Measurements from ENCODE around the gene FAM234B. TPM values are rescaled to one million over a fixed set of nuclear protein-coding genes. Genes with fewer than 3 reads are reported as not detected.

Gene FAM234B
- total RNA-seq, 1 donor from 2014 or later = 18.7 TPM

- Mint-ChIP-seq H3K27me3 (no peaks in the 10 kb centered on the region), H3K27ac (no peak overlapping the region), H3K4me1 (ENCODE audit: low read depth) (no peaks in the 10 kb centered on the region), H3K36me3 (ENCODE audit: insufficient read depth) (peaks cover 18% of the 10 kb centered on the region), H3K9me3 (ENCODE audit: low read depth) (no peaks in the 10 kb centered on the region), H3K4me3 (ENCODE audit: low read depth) (no peak overlapping the region)
- DNase-seq (ENCODE audit: low spot score, unreplicated experiment) = no peak
- no peak for TF ChIP-seq CTCF (IDR thresholded peaks at IDR 0.05; ENCODE audit: unreplicated experiment)
These were observed 17.2 kb downstream of the FAM234B start for GRCh38 chr12:13061377-13061776.

GRCh38 chr12:13062669-13063068 is 18.5 kb downstream of the FAM234B start:
- Mint-ChIP-seq H3K9me3 (ENCODE audit: low read depth) (no peaks in the 10 kb centered on the region), H3K4me3 (ENCODE audit: low read depth) (no peak overlapping the region), H3K4me1 (ENCODE audit: low read depth) (no peaks in the 10 kb centered on the region), H3K27ac (no peak overlapping the region), H3K27me3 (no peaks in the 10 kb centered on the region), H3K36me3 (ENCODE audit: insufficient read depth) (peaks cover 24% of the 10 kb centered on the region)
- no peak for DNase-seq (ENCODE audit: low spot score, unreplicated experiment)
- TF ChIP-seq CTCF (IDR thresholded peaks at IDR 0.05; ENCODE audit: unreplicated experiment) = no peak

- Mint-ChIP-seq H3K4me1 (ENCODE audit: low read depth) (peaks cover 1% of the 10 kb centered on the region), H3K27me3 (no peaks in the 10 kb centered on the region), H3K4me3 (ENCODE audit: low read depth) (no peak overlapping the region), H3K9me3 (ENCODE audit: low read depth) (no peaks in the 10 kb centered on the region), H3K36me3 (ENCODE audit: insufficient read depth) (peaks cover 18% of the 10 kb centered on the region), H3K27ac (no peak overlapping the region)
- TF ChIP-seq CTCF (IDR thresholded peaks at IDR 0.05; ENCODE audit: unreplicated experiment) = no peak
- no peak for DNase-seq (ENCODE audit: low spot score, unreplicated experiment)
These were observed 21.8 kb downstream of the FAM234B start for GRCh38 chr12:13066014-13066413.

GRCh38 chr12:13066459-13066858 is 22.3 kb downstream of the FAM234B start:
- no peaks in the 10 kb centered on the region for H3K9me3 Mint-ChIP-seq (ENCODE audit: low read depth)
- no peak overlapping the region for H3K4me3 Mint-ChIP-seq (ENCODE audit: low read depth)
- H3K36me3 Mint-ChIP-seq (ENCODE audit: insufficient read depth) = peaks cover 16% of the 10 kb centered on the region
- H3K4me1 Mint-ChIP-seq (ENCODE audit: low read depth) = peaks cover 1% of the 10 kb centered on the region
- TF ChIP-seq CTCF (IDR thresholded peaks at IDR 0.05; ENCODE audit: unreplicated experiment) = no peak
- no peak for DNase-seq (ENCODE audit: low spot score, unreplicated experiment)
- no peak overlapping the region for H3K27ac Mint-ChIP-seq
- H3K27me3 Mint-ChIP-seq = no peaks in the 10 kb centered on the region

- H3K27me3 Mint-ChIP-seq = no peaks in the 10 kb centered on the region
- no peak overlapping the region for H3K4me3 Mint-ChIP-seq (ENCODE audit: low read depth)
- no peak for DNase-seq (ENCODE audit: low spot score, unreplicated experiment)
- H3K9me3 Mint-ChIP-seq (ENCODE audit: low read depth) = no peaks in the 10 kb centered on the region
- H3K36me3 Mint-ChIP-seq (ENCODE audit: insufficient read depth) = peaks cover 14% of the 10 kb centered on the region
- no peak for TF ChIP-seq CTCF (IDR thresholded peaks at IDR 0.05; ENCODE audit: unreplicated experiment)
- H3K27ac Mint-ChIP-seq = no peak overlapping the region
- peaks cover 1% of the 10 kb centered on the region for H3K4me1 Mint-ChIP-seq (ENCODE audit: low read depth)
These were observed 23.1 kb downstream of the FAM234B start for GRCh38 chr12:13067322-13067721.
